ENCODE measurements around the gene SPATA20. TPM values are rescaled to one million over a fixed set of nuclear protein-coding genes. Genes with fewer than 3 reads are reported as not detected.

The SPATA20 gene
- total and polyA plus RNA-seq, 2 of the 8 experiments (the other 6 are each of a cell fraction or from before 2014, with no cell fraction given), result 16.2 to 17.5 TPM

GRCh38 chr17:50527949-50528474, 19.0 kb upstream of the SPATA20 start:
- no peak for DNase-seq (ENCODE audit: low read depth in 1 of 2, low spot score in 2 of 2)
- Histone ChIP-seq H3K4me1 (replicated peaks in 1 of 4; ENCODE audit: control insufficient read depth in 3 of 4, insufficient read depth in 4 of 4, low read length in 3 of 4) (peaks cover 5 to 13% (median 8%) of the 10 kb centered on the region in 4 experiments), H3K79me1 (ENCODE audit: low read depth, low read length) (no peaks in the 10 kb centered on the region), H3K23ac (ENCODE audit: insufficient read length) (no peak overlapping the region), H3K79me2 (ENCODE audit: control insufficient read depth in 1 of 2, insufficient read depth in 2 of 2, low read length in 2 of 2) (no peaks in the 10 kb centered on the region), H2AK5ac (ENCODE audit: low read depth, low read length) (no peak overlapping the region), H3K4ac (replicated peaks; ENCODE audit: insufficient read length, low read depth, low read length) (no peak overlapping the region), H3K18ac (ENCODE audit: extremely low read depth, low read length) (no peak overlapping the region), H4K8ac (ENCODE audit: extremely low read depth, insufficient read depth, low read length) (no peak overlapping the region; the same call in 1 of the 2 replicates), H2BK120ac (replicated peaks; ENCODE audit: low read depth, low read length) (no peak overlapping the region), H3K14ac (ENCODE audit: insufficient read length) (no peak overlapping the region), H2BK5ac (ENCODE audit: low read depth, low read length) (no peak overlapping the region), H2BK15ac (ENCODE audit: low read length) (0 out of 2 replicates have a peak overlapping the region, but pooled peaks have one; percentile 23), H3K27me3 (replicated peaks in 1 of 4; ENCODE audit: control insufficient read depth in 3 of 4, extremely low read depth in 1 of 4, insufficient read depth in 3 of 4, low read length in 3 of 4) (peaks cover 0 to 7% (median 2%) of the 10 kb centered on the region in 4 experiments; a peak in 3 of 7 replicates), H3K23me2 (ENCODE audit: low read depth, low read length) (peaks cover 5% of the 10 kb centered on the region; the same call in 1 of the 2 replicates), H3K56ac (replicated peaks; ENCODE audit: insufficient read length, low read depth, low read length) (no peak overlapping the region), H2BK12ac (ENCODE audit: low read depth, low read length) (no peak overlapping the region), H3K4me2 (ENCODE audit: insufficient read depth in 1 of 2, low read depth in 2 of 2, low read length in 2 of 2) (no peak overlapping the region), H4K20me1 (replicated peaks in 1 of 2; ENCODE audit: control insufficient read depth in 1 of 2, insufficient read depth in 2 of 2, low read length in 2 of 2) (no peaks in the 10 kb centered on the region), H4K91ac (replicated peaks; ENCODE audit: insufficient read length, low read length) (no peak overlapping the region), H3K27ac (ENCODE audit: low read depth, low read length) (no peak overlapping the region), H3K36me3 (ENCODE audit: control insufficient read depth in 2 of 4, insufficient read depth in 4 of 4, low read length in 3 of 4) (no peaks in the 10 kb centered on the region), H3K9ac (replicated peaks in 1 of 4; ENCODE audit: extremely low read depth in 1 of 4, low read depth in 3 of 4, low read length in 3 of 4) (no peak overlapping the region), H2BK20ac (ENCODE audit: low read length) (no peak overlapping the region), H3K4me3 (ENCODE audit: extremely low read depth in 1 of 4, insufficient read depth in 2 of 4, low read depth in 3 of 4, low read length in 4 of 4) (no peak overlapping the region), H4K5ac (ENCODE audit: insufficient read length, low read depth, low read length) (no peak overlapping the region), H2AFZ (ENCODE audit: low read length) (no peak overlapping the region), H3K9me3 (ENCODE audit: insufficient read depth in 2 of 2, low read depth in 1 of 2, low read length in 1 of 2) (no peaks in the 10 kb centered on the region)
- TF ChIP-seq TAF7 (optimal IDR thresholded peaks at IDR 0.05; ENCODE audit: borderline replicate concordance, low read depth, low read length), result no peak
- TF ChIP-seq, protein P1, sequence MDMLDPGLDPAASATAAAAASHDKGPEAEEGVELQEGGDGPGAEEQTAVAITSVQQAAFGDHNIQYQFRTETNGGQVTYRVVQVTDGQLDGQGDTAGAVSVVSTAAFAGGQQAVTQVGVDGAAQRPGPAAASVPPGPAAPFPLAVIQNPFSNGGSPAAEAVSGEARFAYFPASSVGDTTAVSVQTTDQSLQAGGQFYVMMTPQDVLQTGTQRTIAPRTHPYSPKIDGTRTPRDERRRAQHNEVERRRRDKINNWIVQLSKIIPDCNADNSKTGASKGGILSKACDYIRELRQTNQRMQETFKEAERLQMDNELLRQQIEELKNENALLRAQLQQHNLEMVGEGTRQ (IDR thresholded peaks at IDR 0.05; ENCODE audit: low read length), result no peak
- no peak for TF ChIP-seq CBX8 (IDR thresholded peaks at IDR 0.05; ENCODE audit: borderline replicate concordance, low read depth, low read length)
- TF ChIP-seq KDM4A (IDR thresholded peaks at IDR 0.05; ENCODE audit: low read depth, low read length, severe bottlenecking), result no peak
- TF ChIP-seq EGR1 (IDR thresholded peaks at IDR 0.05; ENCODE audit: borderline replicate concordance, low read depth, low read length), result no peak
- no peak for TF ChIP-seq PHF8 (conservative IDR thresholded peaks at IDR 0.05; ENCODE audit: low read depth, low read length)
- ChIA-PET POLR2A (ENCODE audit: partially characterized antibody) (interaction anchor here (0.6 to 1.3 kb wide), 2 partner anchors 49 to 641 kb away, joined by 3 read pairs; no protein-coding TSS in a partner anchor), CTCF (ENCODE audit: partially characterized antibody) (interaction anchor here (0.8 to 2.7 kb wide), 4 partner anchors 12 to 103 kb away, joined by 4 to 9 read pairs (median 6); no protein-coding TSS in a partner anchor)
- FAIRE-seq, result no peak
- WGBS, 2 experiments (ENCODE audit: extremely low coverage in 1 of 2, insufficient coverage in 1 of 2, insufficient read length in 1 of 2, insufficient replicate concordance in 2 of 2, low coverage in 1 of 2, low lambda C conversion rate in 2 of 2, missing lambda C conversion rate in 1 of 2), result 72% methylated on average over 3 of the region's 4 CpGs; no CpG with 5 or more reads in 1 of the 2 experiments
